DMS 273 (cell line): ENCODE results near the gene PCDHB7.
A peak's percentile ranks its signal among the peaks of the same experiment; 100 is the strongest.
"Not testable (repeated sequence)": the region's sequence is repeated elsewhere in the genome, so short reads cannot be mapped to it uniquely, and the experiment has no call there.

ENCODE experiments used
- DNase-seq: peaks from one replicate; lab custom pipeline; 2025; ENCODE audit not compliant: unreplicated experiment; lab: John Stamatoyannopoulos, UW

Gene PCDHB7

GRCh38 chr5:141223112-141223783 lies 50.8 kb downstream of the PCDHB7 start, which contains the start of gene PCDHB14:
PCDHB14 (plus strand) TSS chr5:141223343; CDS start chr5:141223506, 163 bp downstream.
- DNase-seq = peak; percentile 86

GRCh38 chr5:141224844-141225243 lies 52.4 kb downstream of the PCDHB7 start:
- not testable (repeated sequence) for DNase-seq

GRCh38 chr5:141225421-141225820 lies 53.0 kb downstream of the PCDHB7 start:
- not testable (repeated sequence) for DNase-seq
